A549 (cell line): ENCODE data around the gene CLCNKB. TPM values are rescaled to one million over a fixed set of nuclear protein-coding genes. Genes with fewer than 3 reads are reported as not detected.
A peak's percentile ranks its signal among the peaks of the same experiment; 100 is the strongest.

ENCODE experiments used
- ATAC-seq, 2 experiments: fragments of 200-7000 bp in 1 of 2; fragments of >200 bp in 1 of 2; cut with Nextera tagmentation in 1 of 2; cut with Tn5 transposase in 1 of 2; 3 replicates each; pipeline versions ENCODE4 v1.8.0 to v1.9.1; 2018 to 2020; ENCODE audit warnings: mild to moderate bottlenecking in 1 of 2, moderate library complexity in 1 of 2
- CTCF ChIA-PET: fragments of 300-600 bp; sonication (Branson Sonifier 250); formaldehyde crosslinking; extraction: SDS; loops from one replicate; lab custom pipeline; 2021; ENCODE audit warnings: antibody characterized with exemption, inconsistent platforms; lab: Yijun Ruan, JAX
- POLR2A ChIA-PET: fragments of 350-600 bp; formaldehyde crosslinking; extraction: SDS; loops from one replicate; lab custom pipeline; 2021; ENCODE audit warnings: antibody characterized with exemption, inconsistent platforms; lab: Yijun Ruan, JAX
- DNase-seq, 2 experiments: peaks; one replicate each; pipeline versions ENCODE4 v3.0.0 to v3.0.0-alpha.2; 2011 to 2016; ENCODE audit warnings: low read depth in 1 of 2, low spot score in 1 of 2
- FAIRE-seq: peaks from 2 replicates; lab custom pipeline; 2011; peaks lifted over from hg19 to GRCh38; lab: Jason Lieb, UNC
- H3K27ac ChIP-seq, 2 experiments: fragments of >200 bp; sonication (Bioruptor Twin); formaldehyde crosslinking; 3 replicates each; pipeline ENCODE4 v1.5.1; 2016 to 2017
- H3K4me1 ChIP-seq: fragments of >200 bp; sonication (Bioruptor Twin); formaldehyde crosslinking; 3 replicates; pipeline ENCODE4 v1.6.1; 2016
- H3K4me2 ChIP-seq: fragments of >200 bp; sonication (Bioruptor Twin); formaldehyde crosslinking; 3 replicates; pipeline ENCODE4 v1.6.1; 2016
- H3K4me3 ChIP-seq: fragments of >200 bp; sonication (Bioruptor Twin); formaldehyde crosslinking; 3 replicates; pipeline ENCODE4 v1.5.1; 2016
- H3K9me3 ChIP-seq: fragments of >200 bp; sonication (Bioruptor Twin); formaldehyde crosslinking; 3 replicates; pipeline ENCODE4 v1.6.1; 2016
- CHD2 ChIP-seq: fragments of 150-350 bp; IDR thresholded peaks from 2 replicates; pipeline ENCODE4 v1.6.1; 2014; ENCODE audit warnings: low read length; ENCODE audit not compliant: partially characterized antibody
- EHMT2 ChIP-seq: fragments of 200-600 bp; sonication (generic); IDR thresholded peaks from 2 replicates; pipeline ENCODE4 v1.6.1; 2016; ENCODE audit warnings: antibody characterized with exemption, low read depth, mild to moderate bottlenecking, moderate library complexity
- ELK1 ChIP-seq: fragments of 150-350 bp; IDR thresholded peaks from 2 replicates; pipeline ENCODE4 v1.6.1; 2014; ENCODE audit warnings: low read depth, mild to moderate bottlenecking, low read length
- GATA3 ChIP-seq: IDR thresholded peaks from 2 replicates; pipeline ENCODE4 v1.6.1; 2012; ENCODE audit warnings: borderline replicate concordance
- HDAC2 ChIP-seq: fragments of 200-600 bp; sonication (generic); IDR thresholded peaks from 2 replicates; pipeline ENCODE4 v1.6.1; 2016
- HOXB13 ChIP-seq: fragments of 250-450 bp; sonication (Bioruptor Pico); IDR thresholded peaks from 2 replicates; pipeline ENCODE4 v1.5.0; 2020; ENCODE audit warnings: low read depth, mild to moderate bottlenecking, moderate library complexity
- MAZ ChIP-seq: fragments of 150-350 bp; IDR thresholded peaks from 2 replicates; pipeline ENCODE4 v1.6.1; 2014; ENCODE audit warnings: antibody characterized with exemption, low read depth, low read length, borderline replicate concordance
- NPAS2 ChIP-seq: fragments of 250-450 bp; sonication (Bioruptor Pico); IDR thresholded peaks from 2 replicates; pipeline ENCODE4 v1.8.0; 2022; ENCODE audit warnings: mild to moderate bottlenecking, moderate library complexity, borderline replicate concordance
- PHF8 ChIP-seq: fragments of 200-600 bp; sonication (generic); IDR thresholded peaks from 2 replicates; pipeline ENCODE4 v1.6.1; 2016; ENCODE audit warnings: low read depth, mild to moderate bottlenecking, antibody characterized with exemption, moderate library complexity, borderline replicate concordance
- POLR2A ChIP-seq: IDR thresholded peaks from 2 replicates; pipeline ENCODE4 v1.6.1; 2012; ENCODE audit warnings: mild to moderate bottlenecking, low read length
- POLR2AphosphoS2 ChIP-seq: conservative IDR thresholded peaks from 2 replicates; pipeline ENCODE4 v1.6.1; 2012; ENCODE audit warnings: low read length, improper control_type of control experiment, inconsistent platforms
- RAD21 ChIP-seq, 2 experiments: fragments of >200 bp in 1 of 2; sonication (Bioruptor Twin) in 1 of 2; formaldehyde crosslinking in 1 of 2; IDR thresholded peaks in 1 of 2; conservative IDR thresholded peaks in 1 of 2; 2 replicates in 1 of 2; 3 replicates in 1 of 2; pipeline ENCODE4 v1.6.1; 2012 to 2018; ENCODE audit warnings: inconsistent platforms in 1 of 2
- RARB ChIP-seq: fragments of 250-450 bp; sonication (Bioruptor Pico); IDR thresholded peaks from 2 replicates; pipeline ENCODE4 v1.8.0; 2021; ENCODE audit warnings: mild to moderate bottlenecking, moderate library complexity
- RCOR1 ChIP-seq: fragments of 150-350 bp; IDR thresholded peaks from 2 replicates; pipeline ENCODE4 v1.6.1; 2014; ENCODE audit warnings: antibody characterized with exemption, low read length, low read depth
- SMC3 ChIP-seq: fragments of >200 bp; sonication (Bioruptor Twin); formaldehyde crosslinking; IDR thresholded peaks from 3 replicates; pipeline ENCODE4 v1.6.1; 2018; ENCODE audit warnings: inconsistent platforms
- SREBF2 ChIP-seq: fragments of 450-650 bp; IDR thresholded peaks from 2 replicates; pipeline ENCODE4 v1.6.1; 2014; ENCODE audit warnings: mild to moderate bottlenecking, moderate library complexity
- ZNF302 ChIP-seq: fragments of 250-450 bp; sonication (Bioruptor Pico); IDR thresholded peaks from 2 replicates; pipeline ENCODE4 v1.9.0; 2021; ENCODE audit warnings: inconsistent platforms, mild to moderate bottlenecking, moderate library complexity
- WGBS: methylation state at CpG from one replicate; pipeline ENCODE4 v1.1.6; 2017; ENCODE audit errors: missing lambda C conversion rate; 5-methylcytosine and 5-hydroxymethylcytosine counted together
- polyA plus RNA-seq, 4 experiments: library from polyadenylated mRNA; depleted of rRNA in 3 of 4; stranded (reverse); fragments of >200 nt; fragmentation: RNase III in 1 of 4; extraction: RNeasy Plus Mini Kit Qiagen cat#74134 plus additional on column Dnase treatment in 1 of 4; gene quantifications; 2 replicates in 3 of 4; 3 replicates in 1 of 4; pipeline ENCODE4 v1.2.3, GENCODE V29; 2011 to 2017
- TF ChIP-seq, protein P1 (sequence below): fragments of >200 bp; sonication (Bioruptor Twin); formaldehyde crosslinking; IDR thresholded peaks from 3 replicates; pipeline ENCODE4 v1.5.1; 2016
- TF ChIP-seq, protein P2 (sequence below): fragments of 250-450 bp; sonication (Bioruptor Pico); IDR thresholded peaks from 2 replicates; pipeline ENCODE4 v1.5.0; 2021; ENCODE audit warnings: mild to moderate bottlenecking, moderate library complexity, borderline replicate concordance
- TF ChIP-seq, protein P3 (sequence below): IDR thresholded peaks from 2 replicates; pipeline ENCODE4 v1.6.1; 2012

The CLCNKB gene
- polyA plus RNA-seq, 2 of the 4 experiments (the other 2 are of a cell fraction): 0.08 to 0.14 TPM

- Histone ChIP-seq H3K4me1 (peaks cover 41% of the 10 kb centered on the region), H3K27ac (peak overlapping the region; percentile 74 to 86), H3K4me2 (0 out of 3 replicates have a peak overlapping the region, but pooled peaks have one; percentile 36), H3K9me3 (no peaks in the 10 kb centered on the region), H3K4me3 (no peak overlapping the region)
- FAIRE-seq (no peak), ATAC-seq (peak; percentile 63 to 79; a peak in 5 of 6 replicates), DNase-seq (peak; percentile 65 to 66)
- POLR2A ChIA-PET: interaction anchor here (0.9 kb wide), 1 partner anchor 61 kb away, joined by 3 read pairs; no protein-coding TSS in a partner anchor
- TF ChIP-seq, protein P1, sequence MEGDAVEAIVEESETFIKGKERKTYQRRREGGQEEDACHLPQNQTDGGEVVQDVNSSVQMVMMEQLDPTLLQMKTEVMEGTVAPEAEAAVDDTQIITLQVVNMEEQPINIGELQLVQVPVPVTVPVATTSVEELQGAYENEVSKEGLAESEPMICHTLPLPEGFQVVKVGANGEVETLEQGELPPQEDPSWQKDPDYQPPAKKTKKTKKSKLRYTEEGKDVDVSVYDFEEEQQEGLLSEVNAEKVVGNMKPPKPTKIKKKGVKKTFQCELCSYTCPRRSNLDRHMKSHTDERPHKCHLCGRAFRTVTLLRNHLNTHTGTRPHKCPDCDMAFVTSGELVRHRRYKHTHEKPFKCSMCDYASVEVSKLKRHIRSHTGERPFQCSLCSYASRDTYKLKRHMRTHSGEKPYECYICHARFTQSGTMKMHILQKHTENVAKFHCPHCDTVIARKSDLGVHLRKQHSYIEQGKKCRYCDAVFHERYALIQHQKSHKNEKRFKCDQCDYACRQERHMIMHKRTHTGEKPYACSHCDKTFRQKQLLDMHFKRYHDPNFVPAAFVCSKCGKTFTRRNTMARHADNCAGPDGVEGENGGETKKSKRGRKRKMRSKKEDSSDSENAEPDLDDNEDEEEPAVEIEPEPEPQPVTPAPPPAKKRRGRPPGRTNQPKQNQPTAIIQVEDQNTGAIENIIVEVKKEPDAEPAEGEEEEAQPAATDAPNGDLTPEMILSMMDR: peak; percentile 75
- TF ChIP-seq RAD21 (conservative IDR thresholded peaks at IDR 0.05 in 1 of 2, IDR thresholded peaks at IDR 0.05 in 1 of 2): peak; percentile 85
- peak; percentile 92 for TF ChIP-seq SMC3
- TF ChIP-seq GATA3: no peak
- CTCF ChIA-PET: interaction anchor here (0.5 to 12.5 kb wide), 42 partner anchors 9 to 281 kb away, joined by 3 to 318 read pairs (median 6); partner anchors contain the start of genes CPLANE2, EPHA2 and FAM131C
- 61% methylated on average over 7 of the region's 9 CpGs for WGBS
These were observed 38.9 kb downstream of the CLCNKB start for GRCh38 chr1:16082283-16083038.

GRCh38 chr1:16083486-16083885, 39.9 kb downstream of the CLCNKB start:
- ChIA-PET CTCF (interaction anchor here (1.1 to 12.5 kb wide), 14 partner anchors 10 to 280 kb away, joined by 4 to 318 read pairs (median 23); partner anchors contain the start of genes CPLANE2 and EPHA2), POLR2A (no interaction called here)
- DNase-seq (no peak), ATAC-seq (no peak), FAIRE-seq (no peak)
- no peak for TF ChIP-seq SMC3
- TF ChIP-seq RCOR1: no peak
- TF ChIP-seq, protein P2, sequence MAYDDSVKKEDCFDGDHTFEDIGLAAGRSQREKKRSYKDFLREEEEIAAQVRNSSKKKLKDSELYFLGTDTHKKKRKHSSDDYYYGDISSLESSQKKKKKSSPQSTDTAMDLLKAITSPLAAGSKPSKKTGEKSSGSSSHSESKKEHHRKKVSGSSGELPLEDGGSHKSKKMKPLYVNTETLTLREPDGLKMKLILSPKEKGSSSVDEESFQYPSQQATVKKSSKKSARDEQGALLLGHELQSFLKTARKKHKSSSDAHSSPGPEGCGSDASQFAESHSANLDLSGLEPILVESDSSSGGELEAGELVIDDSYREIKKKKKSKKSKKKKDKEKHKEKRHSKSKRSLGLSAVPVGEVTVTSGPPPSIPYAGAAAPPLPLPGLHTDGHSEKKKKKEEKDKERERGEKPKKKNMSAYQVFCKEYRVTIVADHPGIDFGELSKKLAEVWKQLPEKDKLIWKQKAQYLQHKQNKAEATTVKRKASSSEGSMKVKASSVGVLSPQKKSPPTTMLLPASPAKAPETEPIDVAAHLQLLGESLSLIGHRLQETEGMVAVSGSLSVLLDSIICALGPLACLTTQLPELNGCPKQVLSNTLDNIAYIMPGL (CRISPR knock-in tag): no peak
- TF ChIP-seq, protein P3, sequence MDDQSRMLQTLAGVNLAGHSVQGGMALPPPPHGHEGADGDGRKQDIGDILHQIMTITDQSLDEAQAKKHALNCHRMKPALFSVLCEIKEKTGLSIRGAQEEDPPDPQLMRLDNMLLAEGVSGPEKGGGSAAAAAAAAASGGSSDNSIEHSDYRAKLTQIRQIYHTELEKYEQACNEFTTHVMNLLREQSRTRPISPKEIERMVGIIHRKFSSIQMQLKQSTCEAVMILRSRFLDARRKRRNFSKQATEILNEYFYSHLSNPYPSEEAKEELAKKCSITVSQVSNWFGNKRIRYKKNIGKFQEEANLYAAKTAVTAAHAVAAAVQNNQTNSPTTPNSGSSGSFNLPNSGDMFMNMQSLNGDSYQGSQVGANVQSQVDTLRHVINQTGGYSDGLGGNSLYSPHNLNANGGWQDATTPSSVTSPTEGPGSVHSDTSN: no peak
- no peak for TF ChIP-seq POLR2A
- TF ChIP-seq SREBF2: no peak
- no peak for TF ChIP-seq PHF8
- no peak for TF ChIP-seq RARB
- TF ChIP-seq ELK1: no peak
- no peak for TF ChIP-seq POLR2AphosphoS2
- TF ChIP-seq EHMT2: no peak
- no peak for TF ChIP-seq ZNF302 (CRISPR knock-in tag)
- TF ChIP-seq CHD2: no peak
- TF ChIP-seq MAZ: no peak
- TF ChIP-seq HOXB13 (CRISPR knock-in tag): no peak
- TF ChIP-seq HDAC2: no peak
- TF ChIP-seq NPAS2: no peak
- 100% methylated on average over 1 of the region's 5 CpGs for WGBS
- peaks cover 33% of the 10 kb centered on the region for H3K4me1 ChIP-seq
- peak overlapping the region; percentile 52 to 86; a peak in 5 of 6 replicates for H3K27ac ChIP-seq
- no peaks in the 10 kb centered on the region for H3K9me3 ChIP-seq
- H3K4me2 ChIP-seq: 0 out of 3 replicates have a peak overlapping the region, but pooled peaks have one; percentile 14
- H3K4me3 ChIP-seq: no peak overlapping the region
